PC-9 (cell line): Measurements from ENCODE around the gene PA2G4. TPM values are rescaled to one million over a fixed set of nuclear protein-coding genes. Genes with fewer than 3 reads are reported as not detected.

Source experiments
- BruUV-seq: library from RNA; stranded (reverse); fragments of 400-500 nt; replicated peaks from 2 replicates; lab custom pipeline; 2021; lab: Mats Ljungman, UMichigan
- CTCF ChIA-PET: fragments of 300-600 bp; sonication (Branson Sonifier 250); formaldehyde crosslinking; loops from one replicate; lab custom pipeline; 2022; ENCODE audit warnings: antibody characterized with exemption; lab: Charles Lee
- POLR2A ChIA-PET: fragments of 300-600 bp; sonication (Branson Sonifier 250); formaldehyde crosslinking; loops from one replicate; lab custom pipeline; 2022; ENCODE audit warnings: antibody characterized with exemption; ENCODE audit not compliant: unreplicated experiment; lab: Charles Lee
- DNase-seq, 2 experiments: peaks; one replicate each; pipeline versions ENCODE4 v3.0.0 to v3.0.0-alpha.2; 2015 to 2022; ENCODE audit warnings: mixed read lengths in 1 of 2
- H2AFZ ChIP-seq: fragments of 200-600 bp; sonication (generic); 2 replicates; pipeline ENCODE4 v1.8.1; 2017; ENCODE audit warnings: antibody characterized with exemption
- H3F3A ChIP-seq: fragments of 200-600 bp; sonication (generic); 2 replicates; pipeline ENCODE4 v1.8.1; 2017; ENCODE audit warnings: antibody characterized with exemption, mild to moderate bottlenecking, low read depth; ENCODE audit not compliant: insufficient read depth
- H3K27ac ChIP-seq: fragments of 200-600 bp; sonication (generic); 2 replicates; pipeline ENCODE4 v1.6.1; 2016; ENCODE audit warnings: mixed run types
- H3K27me3 ChIP-seq: fragments of 200-600 bp; sonication (generic); 2 replicates; pipeline ENCODE4 v1.6.1; 2016; ENCODE audit warnings: low read depth, mixed run types; ENCODE audit not compliant: insufficient read depth
- H3K36me3 ChIP-seq: fragments of 200-600 bp; sonication (generic); 2 replicates; pipeline ENCODE4 v1.6.1; 2016; ENCODE audit warnings: low read depth, mixed run types
- H3K4me1 ChIP-seq: fragments of 200-600 bp; sonication (generic); replicated peaks from 2 replicates; pipeline ENCODE4 v1.6.1; 2016; ENCODE audit warnings: mixed run types; ENCODE audit not compliant: insufficient read depth
- H3K4me2 ChIP-seq: fragments of 200-600 bp; sonication (generic); 2 replicates; pipeline ENCODE4 v1.6.1; 2017; ENCODE audit warnings: mixed run types
- H3K4me3 ChIP-seq: fragments of 200-600 bp; sonication (generic); 2 replicates; pipeline ENCODE4 v1.6.1; 2016; ENCODE audit warnings: mixed run types
- H3K79me2 ChIP-seq: fragments of 200-600 bp; sonication (generic); 2 replicates; pipeline ENCODE4 v1.6.1; 2017; ENCODE audit warnings: low read depth, mixed run types
- H3K9me2 ChIP-seq: fragments of 200-600 bp; sonication (generic); 2 replicates; pipeline ENCODE4 v1.8.1; 2017; ENCODE audit warnings: mild to moderate bottlenecking; ENCODE audit not compliant: insufficient read depth
- H3K9me3 ChIP-seq: fragments of 200-600 bp; sonication (generic); 2 replicates; pipeline ENCODE4 v1.8.1; 2016; ENCODE audit warnings: low read depth; ENCODE audit not compliant: insufficient read depth
- H4K20me1 ChIP-seq: fragments of 200-600 bp; sonication (generic); 2 replicates; pipeline ENCODE4 v1.8.1; 2017; ENCODE audit not compliant: insufficient read depth
- CTCF ChIP-seq: fragments of 200-600 bp; sonication (generic); conservative IDR thresholded peaks from 2 replicates; pipeline ENCODE4 v1.6.1; 2017; ENCODE audit warnings: mixed run types, antibody characterized with exemption, mild to moderate bottlenecking, moderate library complexity
- EZH2 ChIP-seq: fragments of 200-600 bp; sonication (generic); IDR thresholded peaks from 2 replicates; pipeline ENCODE4 v1.8.0; 2017; ENCODE audit warnings: antibody characterized with exemption, low read depth
- intact Hi-C: fragments of 100-400 bp; cut with micrococcal nuclease; formaldehyde crosslinking; loops from one replicate; pipeline ENCODE4 v1.10.0; 2022; ENCODE audit not compliant: unreplicated experiment
- total RNA-seq: library from RNA; stranded (reverse); gene quantifications from 2 replicates; pipeline ENCODE4 v1.2.3, GENCODE V29; 2021

PA2G4 gene
- total RNA-seq, 1 experiment from 2014 or later = 159 TPM

GRCh38 chr12:56104815-56105608, 653 bp downstream of the PA2G4 start:
- BruUV-seq = no TSS peak
- Histone ChIP-seq H3K79me2 (peaks cover 43% of the 10 kb centered on the region), H3K4me3 (peak overlapping the region; percentile 97), H3K4me2 (peak overlapping the region; percentile 96), H4K20me1 (peaks cover 15% of the 10 kb centered on the region), H3K9me3 (no peaks in the 10 kb centered on the region), H3K27me3 (no peaks in the 10 kb centered on the region), H3F3A (peaks cover 71% of the 10 kb centered on the region), H3K4me1 (peaks cover 25% of the 10 kb centered on the region), H3K27ac (peak overlapping the region; percentile 50), H3K36me3 (peaks cover 33% of the 10 kb centered on the region), H3K9me2 (no peaks in the 10 kb centered on the region), H2AFZ (peak overlapping the region; percentile 93)
- intact Hi-C loops = loop anchor here (1.0 to 2.0 kb wide), 4 partner anchors 13 to 344 kb away; partner anchors contain the start of genes SUOX, TIMELESS and ZC3H10
- no peak for DNase-seq
- CTCF ChIA-PET = interaction anchor here (0.6 to 2.3 kb wide), 4 partner anchors 13 to 1108 kb away, joined by 3 to 13 read pairs (median 10); partner anchors contain the start of genes SMARCC2 and ZC3H10
- TF ChIP-seq CTCF (no peak), EZH2 (no peak)
- POLR2A ChIA-PET = no interaction called here

- peaks cover 25% of the 10 kb centered on the region for H3K4me1 ChIP-seq
- no peaks in the 10 kb centered on the region for H3K9me3 ChIP-seq
- no peaks in the 10 kb centered on the region for H3K9me2 ChIP-seq
- DNase-seq = no peak
- TF ChIP-seq CTCF = no peak
- TF ChIP-seq EZH2 = no peak
- TSS peak; percentile 24 for BruUV-seq
- peak overlapping the region; percentile 97 for H3K4me3 ChIP-seq
- CTCF ChIA-PET = interaction anchor here (0.6 to 2.3 kb wide), 2 partner anchors 12 to 117 kb away, joined by 3 to 13 read pairs; partner anchors contain the start of gene ZC3H10
- H4K20me1 ChIP-seq = peaks cover 15% of the 10 kb centered on the region
- H2AFZ ChIP-seq = no peak overlapping the region
- H3F3A ChIP-seq = peaks cover 76% of the 10 kb centered on the region
- POLR2A ChIA-PET = no interaction called here
- H3K27ac ChIP-seq = 0 out of 2 replicates have a peak overlapping the region, but pooled peaks have one; percentile 50
- intact Hi-C loops = loop anchor here (2.0 kb wide), 1 partner anchor 109 kb away; the partner anchor contains the start of gene SUOX
- no peaks in the 10 kb centered on the region for H3K27me3 ChIP-seq
- H3K4me2 ChIP-seq = peak overlapping the region; percentile 96
- peaks cover 37% of the 10 kb centered on the region for H3K36me3 ChIP-seq
- peaks cover 43% of the 10 kb centered on the region for H3K79me2 ChIP-seq
These were observed 1.2 kb downstream of the PA2G4 start for GRCh38 chr12:56105609-56105902.

GRCh38 chr12:56107242-56107641, 2.9 kb downstream of the PA2G4 start:
- Histone ChIP-seq H3K27me3 (no peaks in the 10 kb centered on the region), H3K27ac (no peak overlapping the region), H3K9me3 (no peaks in the 10 kb centered on the region), H4K20me1 (peaks cover 15% of the 10 kb centered on the region), H3F3A (peaks cover 77% of the 10 kb centered on the region), H3K4me3 (0 out of 2 replicates have a peak overlapping the region, but pooled peaks have one; percentile 3), H2AFZ (no peak overlapping the region), H3K36me3 (peaks cover 46% of the 10 kb centered on the region), H3K4me2 (no peak overlapping the region), H3K9me2 (no peaks in the 10 kb centered on the region), H3K79me2 (peaks cover 43% of the 10 kb centered on the region), H3K4me1 (peaks cover 25% of the 10 kb centered on the region)
- POLR2A ChIA-PET = interaction anchor here (0.6 kb wide), 2 partner anchors 12 to 115 kb away, joined by 3 to 4 read pairs; no protein-coding TSS in a partner anchor
- TF ChIP-seq EZH2 (no peak), CTCF (no peak)
- CTCF ChIA-PET = interaction anchor here (0.5 kb wide), 1 partner anchor 188 kb away, joined by 4 read pairs; no protein-coding TSS in a partner anchor
- intact Hi-C loops = loop anchor here (2.0 kb wide), 1 partner anchor 60 kb away; no protein-coding TSS in a partner anchor
- BruUV-seq = no TSS peak
- no peak for DNase-seq
